CD14-positive monocyte (primary cell): ENCODE data around the gene ADIPOR1. TPM values are rescaled to one million over a fixed set of nuclear protein-coding genes. Genes with fewer than 3 reads are reported as not detected.

Experiments used
- DNase-seq, 3 donors: peaks; one replicate each; pipeline ENCODE4 v3.0.0-alpha.2; 2011 to 2022
- H2AFZ ChIP-seq: 2 replicates; pipeline ENCODE4 v1.6.0; 2012; ENCODE audit warnings: mild to moderate bottlenecking, low read depth, low read length, inconsistent platforms; ENCODE audit not compliant: insufficient read depth, poor library complexity, severe bottlenecking
- H3K27ac ChIP-seq, 2 donors: 1 replicate in 1 of 2; 2 replicates in 1 of 2; pipeline ENCODE4 v1.5.1; 2012 to 2013; ENCODE audit warnings: low read length in 2 of 2, control low read depth in 1 of 2, inconsistent platforms in 1 of 2, low read depth in 1 of 2, mild to moderate bottlenecking in 1 of 2
- H3K27me3 ChIP-seq, 2 donors: one replicate each; pipeline versions ENCODE4 v1.6.0 to v1.6.1; 2011 to 2013; ENCODE audit warnings: low read length in 2 of 2; ENCODE audit not compliant: control insufficient read depth in 2 of 2, insufficient read depth in 2 of 2
- H3K36me3 ChIP-seq, 2 donors: replicated peaks in 1 of 2; 1 replicate in 1 of 2; 2 replicates in 1 of 2; pipeline versions ENCODE4 v1.5.1 to v1.6.1; 2012 to 2013; ENCODE audit warnings: low read length in 2 of 2, control low read depth in 1 of 2, inconsistent platforms in 1 of 2, mild to moderate bottlenecking in 1 of 2; ENCODE audit not compliant: insufficient read depth in 2 of 2, control insufficient read depth in 1 of 2
- H3K4me1 ChIP-seq, 2 donors: 1 replicate in 1 of 2; 2 replicates in 1 of 2; pipeline versions ENCODE4 v1.5.1 to v1.6.1; 2012 to 2013; ENCODE audit warnings: low read length in 2 of 2, control low read depth in 1 of 2, inconsistent platforms in 1 of 2, mild to moderate bottlenecking in 1 of 2, moderate library complexity in 1 of 2; ENCODE audit not compliant: insufficient read depth in 2 of 2, control insufficient read depth in 1 of 2
- H3K4me2 ChIP-seq: replicated peaks from 2 replicates; pipeline ENCODE3; 2012; ENCODE audit warnings: low read length, moderate library complexity, mild to moderate bottlenecking; ENCODE audit not compliant: poor library complexity, severe bottlenecking; ENCODE audit errors: extremely low read depth
- H3K4me3 ChIP-seq, 3 experiments: fragments of 200-600 bp in 1 of 3; sonication (generic) in 1 of 3; replicated peaks in 1 of 3; 1 replicate in 2 of 3; 2 replicates in 1 of 3; pipeline ENCODE4 v1.5.1; 2011 to 2013; ENCODE audit warnings: low read length in 3 of 3, mild to moderate bottlenecking in 3 of 3, control low read depth in 2 of 3, low read depth in 2 of 3, inconsistent platforms in 1 of 3, moderate library complexity in 1 of 3
- H3K79me2 ChIP-seq: 2 replicates; pipeline ENCODE4 v1.6.0; 2012; ENCODE audit warnings: mild to moderate bottlenecking, control low read depth, inconsistent platforms, low read length, moderate library complexity; ENCODE audit not compliant: insufficient read depth
- H3K9ac ChIP-seq: 2 replicates; pipeline ENCODE4 v1.6.0; 2017; ENCODE audit warnings: low read length, mild to moderate bottlenecking; ENCODE audit not compliant: insufficient read depth, poor library complexity, severe bottlenecking
- H3K9me3 ChIP-seq, 2 donors: replicated peaks in 1 of 2; 1 replicate in 1 of 2; 2 replicates in 1 of 2; pipeline versions ENCODE4 v1.5.1 to v1.6.1; 2012 to 2013; ENCODE audit warnings: low read length in 2 of 2, control low read depth in 1 of 2; ENCODE audit not compliant: control insufficient read depth in 1 of 2, insufficient read depth in 1 of 2
- H4K20me1 ChIP-seq: 2 replicates; pipeline ENCODE4 v1.6.0; 2012; ENCODE audit warnings: mild to moderate bottlenecking, low read length, control low read depth, moderate library complexity; ENCODE audit not compliant: insufficient read depth
- H3K27ac Mint-ChIP-seq, 7 donors: one replicate each; pipeline ENCODE4 v1.8.0; 2020; ENCODE audit warnings: mild to moderate bottlenecking in 7 of 7, mixed read lengths in 7 of 7, moderate library complexity in 6 of 7, inconsistent platforms in 2 of 7
- H3K27me3 Mint-ChIP-seq, 3 donors: one replicate each; pipeline ENCODE4 v1.8.0; 2021 to 2022; ENCODE audit warnings: low read depth in 3 of 3, mild to moderate bottlenecking in 3 of 3, mixed read lengths in 3 of 3, moderate library complexity in 3 of 3, inconsistent platforms in 1 of 3
- H3K36me3 Mint-ChIP-seq, 2 donors: one replicate each; pipeline ENCODE4 v1.8.0; 2020; ENCODE audit warnings: mixed read lengths in 2 of 2, inconsistent platforms in 1 of 2, mild to moderate bottlenecking in 1 of 2
- H3K4me1 Mint-ChIP-seq: one replicate; pipeline ENCODE4 v1.8.0; 2020; ENCODE audit warnings: mild to moderate bottlenecking, mixed read lengths
- H3K4me3 Mint-ChIP-seq, 2 donors: one replicate each; pipeline ENCODE4 v1.8.0; 2020; ENCODE audit warnings: mild to moderate bottlenecking in 2 of 2, mixed read lengths in 2 of 2, moderate library complexity in 1 of 2
- H3K9me3 Mint-ChIP-seq, 7 donors: one replicate each; pipeline ENCODE4 v1.8.0; 2020 to 2022; ENCODE audit warnings: mixed read lengths in 7 of 7, mild to moderate bottlenecking in 6 of 7, moderate library complexity in 6 of 7, inconsistent platforms in 2 of 7
- CTCF ChIP-seq: fragments of 200-600 bp; IDR thresholded peaks from one replicate; pipeline ENCODE4 v1.8.0; 2022; ENCODE audit warnings: antibody characterized with exemption, mild to moderate bottlenecking
- WGBS: methylation state at CpG from one replicate; pipeline ENCODE4 v1.1.5; 2013; ENCODE audit warnings: missing lambda C conversion rate; ENCODE audit not compliant: insufficient coverage; 5-methylcytosine and 5-hydroxymethylcytosine counted together
- intact Hi-C, 2 donors: fragments of 100-400 bp; cut with micrococcal nuclease; formaldehyde crosslinking; loops; one replicate each; pipeline versions ENCODE4 v1.15.0 to v1.15.1; 2023
- polyA plus RNA-seq, 3 donors: library from polyadenylated mRNA; depleted of rRNA in 1 of 3; unstranded in 2 of 3; stranded (reverse) in 1 of 3; fragments of 300-500 nt in 2 of 3; fragments of >200 nt in 1 of 3; fragmentation: Illumina TruSeq in 2 of 3; gene quantifications; 1 replicate in 2 of 3; 2 replicates in 1 of 3; pipeline ENCODE4 v1.2.3, GENCODE V29; 2012 to 2021

ADIPOR1 gene
- polyA plus RNA-seq, 3 donors: 140 to 216 (median 197) TPM

- peaks cover 0 to 2% (median 0%) of the 10 kb centered on the region in 3 donors for H3K27me3 Mint-ChIP-seq
- no peak overlapping the region for H3K4me3 Mint-ChIP-seq
- H3K4me1 Mint-ChIP-seq: peaks cover 27% of the 10 kb centered on the region
- 100% methylated on average over 4 of the region's 5 CpGs for WGBS
- no peak for DNase-seq
- TF ChIP-seq CTCF: no peak
- Histone ChIP-seq H3K9ac (no peak overlapping the region), H3K4me1 (peaks cover 28 to 31% of the 10 kb centered on the region in 2 donors), H3K27me3 (no peaks in the 10 kb centered on the region), H3K4me3 (no peak overlapping the region), H3K9me3 (no peaks in the 10 kb centered on the region), H3K36me3 (peaks cover 32 to 43% of the 10 kb centered on the region in 2 donors), H2AFZ (no peak overlapping the region), H4K20me1 (no peaks in the 10 kb centered on the region), H3K4me2 (no peak overlapping the region), H3K79me2 (peaks cover 18% of the 10 kb centered on the region), H3K27ac (no peak overlapping the region)
- H3K36me3 Mint-ChIP-seq: peaks cover 48 to 50% of the 10 kb centered on the region in 2 donors
- intact Hi-C loops: no loop called here
- H3K27ac Mint-ChIP-seq: peak overlapping the region in 2 of 7 donors; percentile 48 to 79
- no peaks in the 10 kb centered on the region for H3K9me3 Mint-ChIP-seq
Measured at GRCh38 chr1:202961220-202961880, 3.2 kb upstream of the ADIPOR1 start.

- no peak for DNase-seq
- peaks cover 24 to 40% of the 10 kb centered on the region in 2 donors for H3K36me3 ChIP-seq
- H3K4me1 ChIP-seq: peaks cover 32 to 41% of the 10 kb centered on the region in 2 donors
- TF ChIP-seq CTCF: no peak
- Mint-ChIP-seq H3K9me3 (no peaks in the 10 kb centered on the region), H3K27me3 (peaks cover 0 to 2% (median 0%) of the 10 kb centered on the region in 3 donors), H3K4me1 (peaks cover 39% of the 10 kb centered on the region), H3K4me3 (no peak overlapping the region), H3K36me3 (peaks cover 39 to 49% of the 10 kb centered on the region in 2 donors), H3K27ac (no peak overlapping the region)
- H3K4me2 ChIP-seq: no peak overlapping the region
- H3K27ac ChIP-seq: no peak overlapping the region
- H3K79me2 ChIP-seq: peaks cover 38% of the 10 kb centered on the region
- no CpG with 5 or more reads among the region's 1 CpG for WGBS
- no peaks in the 10 kb centered on the region for H4K20me1 ChIP-seq
- no peaks in the 10 kb centered on the region for H3K27me3 ChIP-seq
- no peak overlapping the region for H2AFZ ChIP-seq
- H3K4me3 ChIP-seq: no peak overlapping the region
- no peak overlapping the region for H3K9ac ChIP-seq
- intact Hi-C loops: loop anchor here in 1 of 2 donors (10.0 kb wide), 1 partner anchor 46 kb away; the partner anchor contains the start of gene TMEM183A
- no peaks in the 10 kb centered on the region for H3K9me3 ChIP-seq
Measured at GRCh38 chr1:202959276-202959620, 1.1 kb upstream of the ADIPOR1 start.
